Ovary (tissue), 9 donors: ENCODE results near the gene VSTM2B. TPM values are rescaled to one million over a fixed set of nuclear protein-coding genes. Genes with fewer than 3 reads are reported as not detected.

ENCODE experiments used
- DNase-seq, 5 donors: peaks; one replicate each; pipeline ENCODE4 v3.0.0-alpha.2; 2019 to 2020
- H3K27ac ChIP-seq, 2 donors: fragments of 200-600 bp; one replicate each; pipeline versions ENCODE4 v1.5.1 to v1.8.0; 2019 to 2022
- H3K27me3 ChIP-seq: fragments of 200-600 bp; one replicate; pipeline ENCODE4 v1.8.0; 2022
- H3K36me3 ChIP-seq: fragments of 200-600 bp; sonication (generic); one replicate; pipeline ENCODE4 v1.5.1; 2019
- H3K4me1 ChIP-seq: one replicate; pipeline ENCODE4 v1.8.1; 2013; ENCODE audit warnings: mild to moderate bottlenecking, moderate library complexity; ENCODE audit not compliant: insufficient read depth
- H3K4me3 ChIP-seq: fragments of 200-600 bp; sonication (generic); one replicate; pipeline ENCODE4 v1.5.1; 2017
- H3K9me3 ChIP-seq, 2 donors: fragments of 200-600 bp in 1 of 2; sonication (generic) in 1 of 2; one replicate each; pipeline versions ENCODE4 v1.5.1 to v1.8.1; 2013 to 2019; ENCODE audit warnings: mild to moderate bottlenecking in 1 of 2, moderate library complexity in 1 of 2
- CTCF ChIP-seq, 3 donors: fragments of 450-650 bp in 2 of 3; fragments of 200-600 bp in 1 of 3; IDR thresholded peaks; one replicate each; pipeline versions ENCODE4 v1.5.1 to v1.8.0; 2016 to 2022; ENCODE audit warnings: antibody characterized with exemption in 3 of 3, mild to moderate bottlenecking in 1 of 3
- EP300 ChIP-seq: sonication (generic); formaldehyde crosslinking; IDR thresholded peaks from one replicate; pipeline ENCODE4 v1.6.1; 2017; ENCODE audit warnings: antibody characterized with exemption
- POLR2A ChIP-seq: fragments of 450-650 bp; IDR thresholded peaks from one replicate; pipeline ENCODE4 v1.6.1; 2017; ENCODE audit warnings: antibody characterized with exemption, mild to moderate bottlenecking, moderate library complexity
- WGBS, 3 donors: extraction: QIAGEN DNeasy Blood & Tissue Kit in 1 of 3; methylation state at CpG; one replicate each; pipeline versions ENCODE4 v1.1.5 to v1.1.7; 2013 to 2017; 5-methylcytosine and 5-hydroxymethylcytosine counted together
- intact Hi-C, 4 donors: fragments of 100-400 bp; cut with DNase I; formaldehyde crosslinking; loops; one replicate each; pipeline versions ENCODE4 v1.11.0 to v1.15.1; 2022 to 2023
- polyA plus RNA-seq, 2 donors: library from polyadenylated mRNA; stranded (reverse); fragments of 200-250 nt in 1 of 2; fragments of 350-450 nt in 1 of 2; fragmentation: Illumina TruSeq in 1 of 2; extraction: RNeasy Lipid Tissue Mini Kit (QIAGEN cat#74804) in 1 of 2; gene quantifications; one replicate each; pipeline ENCODE4 v1.2.3, GENCODE V29; 2013 to 2014
- total RNA-seq, 7 donors: library from RNA; depleted of rRNA in 2 of 7; stranded (reverse); fragments of >200 nt in 2 of 7; fragmentation: NEBNext Ultra II Directional in 3 of 7; extraction: Animal tissue kit (Norgen Biotek cat#: 25700) in 3 of 7; gene quantifications; one replicate each; pipeline versions ENCODE4 v1.1.0 to v1.2.4, GENCODE V29; 2016 to 2023
- donor health status: DM: no; HTN: no; CAD: no; lungs with moderate emphysema.
- donor health status: DM: no; HTN: no; CAD: no.
- donor health status: Bipolar disorder and iron deficiency.
- donor health status: DM: yes; HTN: yes; CAD: no.
- donor health status: DM: no; HTN: no; CAD: no.
- donor health status: DM: yes; HTN: yes; CAD: no.

Gene VSTM2B
- total and polyA plus RNA-seq, 9 donors, result 0.13 TPM; not detected in 8

DNA sequence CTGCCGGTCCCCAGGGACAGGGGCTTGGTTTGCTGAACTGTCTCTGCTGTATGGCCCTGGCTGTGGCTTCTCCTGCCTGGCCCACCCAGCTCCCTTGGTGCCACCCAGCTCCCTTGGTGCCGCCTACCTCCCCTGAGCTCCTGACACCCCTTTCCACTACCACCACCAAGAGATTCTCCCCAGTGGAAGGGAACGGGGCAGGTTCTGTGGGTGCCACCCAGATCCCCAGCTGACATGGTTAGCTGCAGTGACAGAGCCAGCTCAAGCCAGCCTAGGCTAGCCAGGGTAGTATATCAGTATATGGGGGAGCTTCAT is 51.8 kb downstream of the VSTM2B start:
- Histone ChIP-seq H3K4me1 (no peaks in the 10 kb centered on the region), H3K4me3 (no peak overlapping the region), H3K36me3 (no peaks in the 10 kb centered on the region), H3K27ac (no peak overlapping the region), H3K27me3 (no peaks in the 10 kb centered on the region), H3K9me3 (no peaks in the 10 kb centered on the region)
- WGBS, 3 donors, result 64 to 71% (median 70%) methylated on average over 3 of the region's 3 CpGs
- intact Hi-C loops, result no loop called here
- DNase-seq, result no peak
- TF ChIP-seq POLR2A (no peak), CTCF (IDR thresholded peaks at IDR 0.05) (no peak), EP300 (no peak)

DNA sequence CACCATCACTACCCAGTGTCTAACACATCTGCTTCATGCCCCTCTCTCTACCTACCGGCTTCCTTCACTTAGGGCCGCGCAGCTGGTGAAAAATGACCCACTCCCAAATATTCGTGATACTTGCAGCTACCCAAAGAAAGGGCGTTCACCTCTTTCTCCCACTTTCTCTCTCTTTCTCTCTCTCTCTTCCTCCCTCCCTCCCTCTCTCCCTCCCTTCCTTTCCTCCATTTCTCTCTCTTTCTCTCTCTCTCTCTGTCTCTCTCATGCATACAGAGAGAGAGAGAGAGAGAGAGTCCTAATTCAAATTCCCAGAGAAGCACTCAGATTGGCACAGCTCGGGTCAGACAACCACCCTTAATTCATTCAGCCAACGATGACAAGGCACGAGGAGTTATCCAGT is 52.6 kb downstream of the VSTM2B start:
- Histone ChIP-seq H3K27ac (no peak overlapping the region), H3K27me3 (no peaks in the 10 kb centered on the region), H3K4me1 (no peaks in the 10 kb centered on the region), H3K9me3 (no peaks in the 10 kb centered on the region), H3K4me3 (no peak overlapping the region), H3K36me3 (no peaks in the 10 kb centered on the region)
- TF ChIP-seq CTCF (IDR thresholded peaks at IDR 0.05) (no peak), POLR2A (no peak), EP300 (no peak)
- whole genome bisulfite sequencing, 3 donors, result 65 to 74% (median 73%) methylated on average over 8 of the region's 8 CpGs
- intact Hi-C loops, result no loop called here
- DNase-seq, result no peak

DNA sequence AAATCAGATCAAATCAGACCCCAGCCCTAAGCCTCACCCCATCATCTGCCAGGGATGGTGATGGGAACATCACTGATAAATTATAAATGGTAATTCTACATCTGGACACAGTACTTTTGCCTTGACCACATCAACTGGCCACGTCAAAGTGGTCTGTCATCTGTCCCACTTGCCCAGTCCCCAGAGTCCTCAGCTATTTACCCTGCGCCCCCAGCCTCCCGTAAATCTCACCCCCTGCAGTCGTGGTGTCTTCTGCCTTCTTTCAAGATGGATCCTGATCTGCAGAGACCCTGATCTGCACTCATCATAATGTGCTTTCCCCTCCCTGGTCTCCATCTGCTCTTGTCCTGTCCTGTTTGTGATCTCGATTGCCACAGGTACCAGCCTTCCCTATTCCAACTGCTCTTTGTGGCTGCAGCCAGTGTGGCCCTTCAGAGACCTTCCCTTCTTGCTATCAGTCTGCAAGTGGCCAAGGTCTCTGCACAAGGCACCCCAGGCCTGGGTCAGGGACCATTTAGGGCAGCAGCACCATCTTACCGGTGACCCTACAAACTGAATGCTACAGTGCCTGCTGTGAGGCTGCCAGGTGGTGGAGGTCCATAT is 53.6 kb downstream of the VSTM2B start:
- 73 to 85% (median 80%) methylated on average over 6 of the region's 6 CpGs for WGBS, 3 donors
- Histone ChIP-seq H3K36me3 (no peaks in the 10 kb centered on the region), H3K27me3 (no peaks in the 10 kb centered on the region), H3K4me1 (no peaks in the 10 kb centered on the region), H3K27ac (no peak overlapping the region), H3K9me3 (no peaks in the 10 kb centered on the region), H3K4me3 (no peak overlapping the region)
- TF ChIP-seq POLR2A, result no peak
- no peak for TF ChIP-seq CTCF (IDR thresholded peaks at IDR 0.05)
- TF ChIP-seq EP300, result no peak
- intact Hi-C loops, result no loop called here
- no peak for DNase-seq

DNA sequence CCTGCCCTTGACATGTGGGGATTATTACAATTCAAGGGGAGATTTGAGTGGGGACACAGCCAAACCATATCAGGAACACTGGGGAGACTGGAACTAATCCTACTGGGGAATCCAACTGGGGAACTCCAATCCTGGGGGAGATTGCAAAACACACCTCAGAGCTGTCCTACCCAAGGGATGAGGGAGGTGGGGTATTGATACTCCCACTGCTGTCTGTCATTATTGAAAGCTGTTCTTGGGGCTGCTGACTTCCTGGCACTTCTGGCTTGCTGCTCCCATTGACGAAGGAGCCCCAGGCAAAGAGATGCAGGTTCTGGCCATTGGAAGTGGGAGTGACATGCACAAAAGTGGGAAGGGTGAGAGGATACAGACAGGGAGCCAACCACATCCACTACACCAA is 55.6 kb downstream of the VSTM2B start:
- no peaks in the 10 kb centered on the region for H3K9me3 ChIP-seq
- no peak overlapping the region for H3K4me3 ChIP-seq
- H3K36me3 ChIP-seq, result no peaks in the 10 kb centered on the region
- H3K27me3 ChIP-seq, result no peaks in the 10 kb centered on the region
- TF ChIP-seq CTCF (IDR thresholded peaks at IDR 0.05) (no peak), POLR2A (no peak), EP300 (no peak)
- no peaks in the 10 kb centered on the region for H3K4me1 ChIP-seq
- intact Hi-C loops, result no loop called here
- no peak overlapping the region for H3K27ac ChIP-seq
- no peak for DNase-seq
- 0 to 70% (median 46%) methylated on average over 1 of the region's 1 CpG for WGBS, 3 donors
